Peyer's patch (tissue), 4 donors: ENCODE data around the gene GRIK4. TPM values are rescaled to one million over a fixed set of nuclear protein-coding genes. Genes with fewer than 3 reads are reported as not detected.

Experiments
- DNase-seq, 3 donors: peaks; one replicate each; pipeline ENCODE4 v3.0.0-alpha.2; 2017 to 2019
- H3K27ac ChIP-seq, 4 donors: fragments of 200-600 bp; sonication (generic); one replicate each; pipeline ENCODE4 v1.5.1; 2016 to 2019
- H3K27me3 ChIP-seq, 2 donors: fragments of 200-600 bp; sonication (generic); one replicate each; pipeline ENCODE4 v1.5.1; 2019
- H3K36me3 ChIP-seq, 3 donors: fragments of 200-600 bp; sonication (generic); one replicate each; pipeline ENCODE4 v1.5.1; 2016 to 2019
- H3K4me1 ChIP-seq, 4 donors: fragments of 200-600 bp; sonication (generic); one replicate each; pipeline ENCODE4 v1.5.1; 2016 to 2019
- H3K4me3 ChIP-seq, 4 donors: fragments of 200-600 bp; sonication (generic); 1 replicate in 3 of 4; 2 replicates in 1 of 4; pipeline ENCODE4 v1.5.1; 2016 to 2019; ENCODE audit warnings: mild to moderate bottlenecking in 1 of 4
- H3K9me3 ChIP-seq, 4 donors: fragments of 200-600 bp; sonication (generic); one replicate each; pipeline ENCODE4 v1.5.1; 2016 to 2019; ENCODE audit warnings: mild to moderate bottlenecking in 1 of 4
- CTCF ChIP-seq, 6 experiments: fragments of 450-650 bp in 4 of 6; fragments of 200-600 bp in 2 of 6; sonication (generic) in 1 of 6; IDR thresholded peaks; one replicate each; pipeline ENCODE4 v1.5.1; 2017 to 2019; ENCODE audit warnings: antibody characterized with exemption in 6 of 6, mild to moderate bottlenecking in 3 of 6, moderate library complexity in 1 of 6
- POLR2A ChIP-seq, 2 donors: fragments of 450-650 bp; IDR thresholded peaks; one replicate each; pipeline ENCODE4 v1.5.1; 2017; ENCODE audit warnings: antibody characterized with exemption in 2 of 2, mild to moderate bottlenecking in 2 of 2, moderate library complexity in 2 of 2
- total RNA-seq, 4 donors: library from RNA; depleted of rRNA; stranded (reverse); fragments of >200 nt; gene quantifications; one replicate each; pipeline ENCODE4 v1.1.0, GENCODE V29; 2016

Gene GRIK4
- total RNA-seq, 4 donors from 2014 or later, result 0.40 to 2.5 TPM; not detected in 2

- Histone ChIP-seq H3K27me3 (no peaks in the 10 kb centered on the region), H3K4me1 (no peaks in the 10 kb centered on the region), H3K9me3 (no peaks in the 10 kb centered on the region), H3K27ac (no peak overlapping the region), H3K4me3 (no peak overlapping the region), H3K36me3 (no peaks in the 10 kb centered on the region)
- peak in 1 of 6 experiments; percentile 37 for TF ChIP-seq CTCF (IDR thresholded peaks at IDR 0.05)
- no peak for TF ChIP-seq POLR2A (IDR thresholded peaks at IDR 0.05)
- DNase-seq, result no peak
Measured at GRCh38 chr11:120931057-120931779, 419.7 kb downstream of the GRIK4 start.

- no peak overlapping the region for H3K27ac ChIP-seq
- no peak for DNase-seq
- H3K4me1 ChIP-seq, result no peaks in the 10 kb centered on the region
- H3K4me3 ChIP-seq, result no peak overlapping the region
- no peaks in the 10 kb centered on the region for H3K36me3 ChIP-seq
- no peaks in the 10 kb centered on the region for H3K27me3 ChIP-seq
- H3K9me3 ChIP-seq, result no peaks in the 10 kb centered on the region
- TF ChIP-seq CTCF (IDR thresholded peaks at IDR 0.05), result no peak
- TF ChIP-seq POLR2A (IDR thresholded peaks at IDR 0.05), result no peak
Measured at GRCh38 chr11:120932305-120932915, 420.9 kb downstream of the GRIK4 start.

GRCh38 chr11:120936356-120936755 is 424.8 kb downstream of the GRIK4 start:
- Histone ChIP-seq H3K27ac (no peak overlapping the region), H3K9me3 (no peaks in the 10 kb centered on the region), H3K27me3 (no peaks in the 10 kb centered on the region), H3K4me1 (no peaks in the 10 kb centered on the region), H3K36me3 (no peaks in the 10 kb centered on the region), H3K4me3 (no peak overlapping the region)
- DNase-seq, result no peak
- TF ChIP-seq CTCF (IDR thresholded peaks at IDR 0.05) (no peak), POLR2A (IDR thresholded peaks at IDR 0.05) (no peak)

GRCh38 chr11:120937501-120937900 is 426.0 kb downstream of the GRIK4 start:
- H3K27me3 ChIP-seq, result no peaks in the 10 kb centered on the region
- DNase-seq, result no peak
- H3K9me3 ChIP-seq, result no peaks in the 10 kb centered on the region
- no peak overlapping the region for H3K4me3 ChIP-seq
- H3K27ac ChIP-seq, result no peak overlapping the region
- H3K36me3 ChIP-seq, result no peaks in the 10 kb centered on the region
- H3K4me1 ChIP-seq, result no peaks in the 10 kb centered on the region
- TF ChIP-seq CTCF (IDR thresholded peaks at IDR 0.05) (no peak), POLR2A (IDR thresholded peaks at IDR 0.05) (no peak)

GRCh38 chr11:120938260-120938659 is 426.7 kb downstream of the GRIK4 start:
- no peak for DNase-seq
- Histone ChIP-seq H3K27ac (no peak overlapping the region), H3K4me1 (no peaks in the 10 kb centered on the region), H3K36me3 (no peaks in the 10 kb centered on the region), H3K4me3 (no peak overlapping the region), H3K27me3 (no peaks in the 10 kb centered on the region), H3K9me3 (no peaks in the 10 kb centered on the region)
- TF ChIP-seq POLR2A (IDR thresholded peaks at IDR 0.05), result no peak
- no peak for TF ChIP-seq CTCF (IDR thresholded peaks at IDR 0.05)
